Measurements from ENCODE around the gene NELFA. TPM values are rescaled to one million over a fixed set of nuclear protein-coding genes. Genes with fewer than 3 reads are reported as not detected.

The NELFA gene
- polyA plus RNA-seq, 1 experiment = 9.3 TPM

- Histone ChIP-seq H3K4me3 (ENCODE audit: low read depth, low read length) (no peak overlapping the region), H3K27ac (ENCODE audit: low read depth, low read length) (no peak overlapping the region), H3K9me3 (ENCODE audit: control insufficient read depth, insufficient read depth, low read length) (peaks cover 19% of the 10 kb centered on the region), H3K27me3 (ENCODE audit: control insufficient read depth, insufficient read depth, low read length) (peaks cover 18% of the 10 kb centered on the region)
- peak; percentile 5; the same call in 1 of the 2 replicates for TF ChIP-seq CTCF (IDR thresholded peaks at IDR 0.05; ENCODE audit: low read depth, low read length)
- ChIA-PET POLR2A (no interaction called here), CTCF (interaction anchor here (0.6 kb wide), 1 partner anchor 35 kb away, joined by 5 read pairs; no protein-coding TSS in a partner anchor)
- no peak for DNase-seq (ENCODE audit: low read depth, low spot score)
Measured at GRCh38 chr4:2046031-2046961, 37.5 kb upstream of the NELFA start.

GRCh38 chr4:2045518-2045951, 36.8 kb upstream of the NELFA start:
- Histone ChIP-seq H3K27ac (ENCODE audit: low read depth, low read length) (no peak overlapping the region), H3K9me3 (ENCODE audit: control insufficient read depth, insufficient read depth, low read length) (peaks cover 20% of the 10 kb centered on the region), H3K27me3 (ENCODE audit: control insufficient read depth, insufficient read depth, low read length) (peaks cover 18% of the 10 kb centered on the region), H3K4me3 (ENCODE audit: low read depth, low read length) (no peak overlapping the region)
- ChIA-PET POLR2A (no interaction called here), CTCF (interaction anchor here (0.6 kb wide), 1 partner anchor 34 kb away, joined by 5 read pairs; no protein-coding TSS in a partner anchor)
- no peak for DNase-seq (ENCODE audit: low read depth, low spot score)
- no peak for TF ChIP-seq CTCF (IDR thresholded peaks at IDR 0.05; ENCODE audit: low read depth, low read length)

GRCh38 chr4:2044542-2045517, 36.1 kb upstream of the NELFA start:
- no peak for TF ChIP-seq CTCF (IDR thresholded peaks at IDR 0.05; ENCODE audit: low read depth, low read length)
- H3K4me3 ChIP-seq (ENCODE audit: low read depth, low read length) = no peak overlapping the region
- ChIA-PET CTCF (no interaction called here), POLR2A (interaction anchor here (0.6 kb wide), 1 partner anchor 178 kb away, joined by 3 read pairs; no protein-coding TSS in a partner anchor)
- peaks cover 20% of the 10 kb centered on the region for H3K9me3 ChIP-seq (ENCODE audit: control insufficient read depth, insufficient read depth, low read length)
- H3K27me3 ChIP-seq (ENCODE audit: control insufficient read depth, insufficient read depth, low read length) = peaks cover 22% of the 10 kb centered on the region
- no peak overlapping the region for H3K27ac ChIP-seq (ENCODE audit: low read depth, low read length)
- no peak for DNase-seq (ENCODE audit: low read depth, low spot score)

GRCh38 chr4:2044119-2044485, 35.3 kb upstream of the NELFA start:
- DNase-seq (ENCODE audit: low read depth, low spot score) = no peak
- TF ChIP-seq CTCF (IDR thresholded peaks at IDR 0.05; ENCODE audit: low read depth, low read length) = no peak
- POLR2A ChIA-PET = interaction anchor here (0.6 kb wide), 1 partner anchor 179 kb away, joined by 3 read pairs; no protein-coding TSS in a partner anchor
- H3K27me3 ChIP-seq (ENCODE audit: control insufficient read depth, insufficient read depth, low read length) = peaks cover 21% of the 10 kb centered on the region
- CTCF ChIA-PET = no interaction called here
- H3K27ac ChIP-seq (ENCODE audit: low read depth, low read length) = no peak overlapping the region
- no peak overlapping the region for H3K4me3 ChIP-seq (ENCODE audit: low read depth, low read length)
- H3K9me3 ChIP-seq (ENCODE audit: control insufficient read depth, insufficient read depth, low read length) = peaks cover 20% of the 10 kb centered on the region

Measured in AG04450 (cell line).